Measurements from ENCODE around the gene TMEM115.

DNA sequence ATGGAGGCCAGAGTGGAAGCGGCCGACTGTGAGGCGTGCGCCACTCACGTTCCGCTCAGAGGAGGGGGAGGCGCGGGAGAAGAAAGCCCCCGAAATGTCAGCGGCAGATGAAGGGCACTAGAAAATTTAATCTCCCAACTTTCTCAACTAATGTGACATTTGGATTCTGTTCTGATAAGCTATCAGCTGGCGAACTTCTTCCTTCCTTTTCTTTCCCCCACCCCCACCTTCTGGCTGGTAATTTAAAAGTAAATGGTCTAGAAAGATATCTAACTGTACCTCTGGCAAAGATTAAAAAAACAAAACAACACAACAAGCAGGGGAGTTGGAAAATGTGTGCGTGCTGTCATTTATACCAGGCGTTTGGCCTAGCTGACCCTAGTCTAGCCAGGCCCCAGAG is 26.4 kb upstream of the TMEM115 start:
- TF ChIP-seq CTCF (IDR thresholded peaks at IDR 0.05; ENCODE audit: low read depth, low read length) (no peak), EZH2phosphoT487 (IDR thresholded peaks at IDR 0.05; ENCODE audit: low read depth) (no peak)
